Measurements from ENCODE around the gene ZC3H11A. TPM values are rescaled to one million over a fixed set of nuclear protein-coding genes. Genes with fewer than 3 reads are reported as not detected.
A peak's percentile ranks its signal among the peaks of the same experiment; 100 is the strongest.

The ZC3H11A gene
- total and polyA plus RNA-seq, 2 of the 4 experiments (the other 2 are of a cell fraction), result 52.1 to 66.5 TPM

GRCh38 chr1:203828503-203828902, 33.1 kb downstream of the ZC3H11A start:
- Histone ChIP-seq H3K14ac (replicated peaks; ENCODE audit: low read depth, low read length) (no peak overlapping the region), H3K4me1 (ENCODE audit: control insufficient read depth, insufficient read depth, low read length) (no peaks in the 10 kb centered on the region), H3K27me3 (ENCODE audit: control insufficient read depth, insufficient read depth, low read length) (no peaks in the 10 kb centered on the region), H4K91ac (ENCODE audit: insufficient read depth, low read depth, low read length) (no peak overlapping the region), H2BK20ac (ENCODE audit: low read depth, low read length) (no peak overlapping the region), H3K9me1 (ENCODE audit: insufficient read depth, low read length) (peaks cover 3% of the 10 kb centered on the region; the same call in 1 of the 2 replicates), H3K79me1 (ENCODE audit: low read depth in 1 of 2, low read length in 2 of 2) (peaks cover 4 to 17% of the 10 kb centered on the region in 2 experiments; a peak in 3 of 4 replicates), H2AK5ac (ENCODE audit: low read depth, low read length) (no peak overlapping the region), H3K9me3 (ENCODE audit: control insufficient read depth, insufficient read depth, low read length) (no peaks in the 10 kb centered on the region), H3K4me2 (ENCODE audit: low read depth, low read length) (no peak overlapping the region), H3K56ac (ENCODE audit: extremely low read depth, insufficient read depth, low read length) (no peak overlapping the region), H2BK15ac (ENCODE audit: low read depth, low read length) (no peak overlapping the region), H2BK120ac (ENCODE audit: low read depth, low read length) (no peak overlapping the region), H2BK5ac (ENCODE audit: low read depth, low read length, poor library complexity, severe bottlenecking) (peak overlapping the region; percentile 53), H2AFZ (replicated peaks; ENCODE audit: low read length, poor library complexity) (no peak overlapping the region), H3K18ac (ENCODE audit: low read depth, low read length) (no peak overlapping the region), H4K5ac (ENCODE audit: low read depth, low read length) (no peak overlapping the region), H2AK9ac (replicated peaks; ENCODE audit: low read depth, low read length, poor library complexity) (no peak overlapping the region), H3K4ac (ENCODE audit: low read depth, low read length) (no peak overlapping the region), H3K4me3 (ENCODE audit: insufficient read depth, low read depth, low read length) (no peak overlapping the region), H4K20me1 (ENCODE audit: insufficient read depth, low read length) (peaks cover 7% of the 10 kb centered on the region; the same call in 1 of the 2 replicates), H3K27ac (ENCODE audit: insufficient read depth, low read length) (no peak overlapping the region), H4K8ac (ENCODE audit: low read depth in 2 of 2, low read length in 2 of 2) (no peak overlapping the region), H3K23ac (ENCODE audit: low read depth, low read length) (no peak overlapping the region), H3K36me3 (ENCODE audit: control insufficient read depth, insufficient read depth, low read length) (peaks cover 38% of the 10 kb centered on the region), H3K9ac (ENCODE audit: low read depth, low read length) (no peak overlapping the region)
- DNase-seq, result no peak
- in situ Hi-C loops (cut with MboI; ENCODE audit: low sequenced_read_pairs), result no loop called here
- POLR2A ChIA-PET (ENCODE audit: unreplicated experiment), result no interaction called here
- intact Hi-C loops (cut with micrococcal nuclease), result no loop called here
- no TSS peak for BruUV-seq (replicated peaks)
- CTCF ChIA-PET, result no interaction called here
- no CpG with 5 or more reads among the region's 1 CpG for WGBS, 2 experiments (ENCODE audit: extremely low coverage in 2 of 2, insufficient read length in 1 of 2)
- dilution Hi-C loops (cut with HindIII; ENCODE audit: low sequenced_read_pairs, unreplicated experiment), result no loop called here
- TF ChIP-seq, protein P1, sequence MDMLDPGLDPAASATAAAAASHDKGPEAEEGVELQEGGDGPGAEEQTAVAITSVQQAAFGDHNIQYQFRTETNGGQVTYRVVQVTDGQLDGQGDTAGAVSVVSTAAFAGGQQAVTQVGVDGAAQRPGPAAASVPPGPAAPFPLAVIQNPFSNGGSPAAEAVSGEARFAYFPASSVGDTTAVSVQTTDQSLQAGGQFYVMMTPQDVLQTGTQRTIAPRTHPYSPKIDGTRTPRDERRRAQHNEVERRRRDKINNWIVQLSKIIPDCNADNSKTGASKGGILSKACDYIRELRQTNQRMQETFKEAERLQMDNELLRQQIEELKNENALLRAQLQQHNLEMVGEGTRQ (IDR thresholded peaks at IDR 0.05; ENCODE audit: low read depth, low read length), result no peak
- TF ChIP-seq MAFK (IDR thresholded peaks at IDR 0.05; ENCODE audit: low read depth, low read length) (no peak), POLR2A (IDR thresholded peaks at IDR 0.05; ENCODE audit: low read depth, low read length) (no peak), NFE2L2 (IDR thresholded peaks at IDR 0.05; ENCODE audit: low read depth, low read length) (no peak), CEBPB (IDR thresholded peaks at IDR 0.05; ENCODE audit: low read depth, low read length) (no peak), RFX5 (IDR thresholded peaks at IDR 0.05; ENCODE audit: low read depth, low read length) (no peak), CHD1 (IDR thresholded peaks at IDR 0.05; ENCODE audit: low read depth, low read length) (no peak), RCOR1 (IDR thresholded peaks at IDR 0.05; ENCODE audit: insufficient replicate concordance, low read length) (no peak), CTCF (conservative IDR thresholded peaks at IDR 0.05; ENCODE audit: low read depth, low read length) (no peak), MAZ (IDR thresholded peaks at IDR 0.05; ENCODE audit: borderline replicate concordance, low read depth, low read length) (no peak), MXI1 (IDR thresholded peaks at IDR 0.05; ENCODE audit: borderline replicate concordance, low read depth, low read length) (no peak), FOS (IDR thresholded peaks at IDR 0.05; ENCODE audit: low read depth, low read length) (no peak), SMC3 (IDR thresholded peaks at IDR 0.05; ENCODE audit: low read depth, low read length) (no peak), BHLHE40 (IDR thresholded peaks at IDR 0.05; ENCODE audit: low read depth, low read length) (no peak), ELK1 (IDR thresholded peaks at IDR 0.05; ENCODE audit: borderline replicate concordance, low read depth, low read length) (no peak), RAD21 (IDR thresholded peaks at IDR 0.05; ENCODE audit: low read length) (no peak)
- ATAC-seq (ENCODE audit: low read depth), result no peak
